AG10803 (cell line): ENCODE measurements around the gene SGCD.

Experiments
- DNase-seq: peaks from one replicate; pipeline ENCODE4 v3.0.0; 2010; ENCODE audit warnings: low read depth
- H3K4me3 ChIP-seq: 2 replicates; pipeline ENCODE4 v1.5.1; 2011; ENCODE audit warnings: mild to moderate bottlenecking, low read length, control low read depth
- TF ChIP-seq, protein P1 (sequence below): conservative IDR thresholded peaks from 2 replicates; pipeline ENCODE4 v1.5.1; 2011; ENCODE audit warnings: mild to moderate bottlenecking, low read length, control low read depth, inconsistent platforms

The SGCD gene

DNA sequence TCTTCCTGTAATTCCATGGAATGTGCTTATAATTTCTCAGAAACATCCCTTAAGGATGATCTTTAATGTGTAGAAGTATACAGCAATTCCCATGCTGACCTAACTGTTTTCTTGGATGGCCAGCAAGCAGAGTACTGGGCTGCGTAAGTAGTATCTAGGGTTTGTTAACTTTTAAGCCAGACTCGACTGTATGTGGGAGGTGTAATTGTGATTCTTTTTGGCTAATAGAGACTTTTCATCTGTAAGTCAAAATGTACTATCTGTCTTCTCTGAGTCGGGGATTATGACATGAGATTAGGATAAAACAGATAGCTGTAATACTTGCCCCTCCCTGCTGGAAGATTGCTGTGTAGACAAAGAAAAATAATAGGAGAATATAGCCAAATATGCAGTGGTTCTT lies 169.3 kb downstream of the SGCD start:
- TF ChIP-seq, protein P1, sequence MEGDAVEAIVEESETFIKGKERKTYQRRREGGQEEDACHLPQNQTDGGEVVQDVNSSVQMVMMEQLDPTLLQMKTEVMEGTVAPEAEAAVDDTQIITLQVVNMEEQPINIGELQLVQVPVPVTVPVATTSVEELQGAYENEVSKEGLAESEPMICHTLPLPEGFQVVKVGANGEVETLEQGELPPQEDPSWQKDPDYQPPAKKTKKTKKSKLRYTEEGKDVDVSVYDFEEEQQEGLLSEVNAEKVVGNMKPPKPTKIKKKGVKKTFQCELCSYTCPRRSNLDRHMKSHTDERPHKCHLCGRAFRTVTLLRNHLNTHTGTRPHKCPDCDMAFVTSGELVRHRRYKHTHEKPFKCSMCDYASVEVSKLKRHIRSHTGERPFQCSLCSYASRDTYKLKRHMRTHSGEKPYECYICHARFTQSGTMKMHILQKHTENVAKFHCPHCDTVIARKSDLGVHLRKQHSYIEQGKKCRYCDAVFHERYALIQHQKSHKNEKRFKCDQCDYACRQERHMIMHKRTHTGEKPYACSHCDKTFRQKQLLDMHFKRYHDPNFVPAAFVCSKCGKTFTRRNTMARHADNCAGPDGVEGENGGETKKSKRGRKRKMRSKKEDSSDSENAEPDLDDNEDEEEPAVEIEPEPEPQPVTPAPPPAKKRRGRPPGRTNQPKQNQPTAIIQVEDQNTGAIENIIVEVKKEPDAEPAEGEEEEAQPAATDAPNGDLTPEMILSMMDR = no peak
- DNase-seq = no peak
- H3K4me3 ChIP-seq = no peak overlapping the region

DNA sequence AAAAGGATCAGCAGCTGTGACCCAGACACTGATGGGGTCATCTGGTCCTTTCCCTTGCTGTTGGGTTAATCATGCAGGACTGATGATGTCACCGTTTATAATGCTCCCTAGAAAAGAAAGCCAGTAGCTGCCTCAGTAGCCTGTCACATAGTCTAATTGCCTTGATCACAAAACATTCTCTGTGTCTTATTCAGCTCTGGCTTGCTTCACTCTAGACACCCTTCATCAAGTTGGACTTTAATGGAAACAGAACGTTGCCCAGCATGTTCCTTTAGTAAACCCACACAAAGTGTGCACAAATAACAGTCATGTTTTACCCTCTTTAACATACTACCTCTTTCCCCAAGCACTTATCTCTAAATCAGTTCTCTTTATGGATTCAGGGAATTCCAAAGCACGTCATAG lies 170.8 kb downstream of the SGCD start:
- DNase-seq = peak; percentile 50
- H3K4me3 ChIP-seq = no peak overlapping the region
- TF ChIP-seq, protein P1 = no peak

DNA sequence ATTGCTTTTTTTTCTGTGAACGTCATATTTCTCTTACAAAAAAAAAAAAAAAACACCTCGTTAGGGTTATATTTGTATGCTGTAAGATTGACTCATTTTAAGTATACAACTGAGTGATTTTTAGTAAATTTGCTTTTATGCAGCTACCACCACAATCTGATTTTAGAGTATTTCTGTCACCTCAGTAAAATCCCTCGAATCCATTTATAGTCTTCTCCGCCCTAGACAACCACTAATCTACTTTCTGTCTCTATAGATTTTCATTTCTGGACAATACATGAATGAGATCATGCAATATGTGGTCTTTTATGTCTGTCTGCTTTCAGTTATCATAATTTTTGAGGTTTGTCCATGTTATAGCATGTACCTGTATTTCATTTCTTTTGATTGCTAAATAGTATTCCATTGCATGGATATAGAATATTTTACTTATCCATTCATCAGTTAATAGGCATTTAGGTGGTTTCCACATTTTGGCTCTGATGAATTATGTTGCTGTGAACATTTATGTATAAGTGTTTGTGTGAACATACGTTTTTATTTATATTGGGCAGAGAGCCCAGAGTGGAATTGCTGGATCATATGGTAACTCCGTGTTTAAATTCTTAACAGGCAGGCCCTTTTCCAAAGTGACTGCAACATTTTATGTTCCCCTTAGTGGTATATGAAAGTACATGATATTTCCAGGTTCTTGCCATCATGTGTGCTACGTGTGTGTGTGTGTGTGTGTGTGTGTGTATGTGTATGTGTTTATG lies 171.4 kb downstream of the SGCD start:
- TF ChIP-seq, protein P1 = no peak
- DNase-seq = no peak
- no peak overlapping the region for H3K4me3 ChIP-seq

DNA sequence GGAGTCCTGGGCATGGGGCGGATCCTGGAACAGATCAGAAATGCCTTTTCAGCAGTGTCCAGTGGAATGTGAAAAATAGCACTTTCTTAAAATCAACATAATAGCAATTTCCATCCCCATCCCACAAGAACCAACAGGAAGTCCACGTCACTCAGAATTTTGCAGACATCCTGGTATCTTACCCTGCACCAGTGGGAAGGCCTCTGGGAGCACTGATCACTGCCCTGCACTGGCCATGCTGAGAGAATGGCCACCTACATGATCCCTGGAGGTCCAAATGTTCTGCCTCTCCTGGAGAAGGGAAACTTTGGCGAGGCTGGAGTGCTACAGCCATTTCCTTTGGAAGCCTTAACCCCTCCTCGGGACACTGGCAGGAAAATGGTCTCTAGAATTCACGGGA lies 173.8 kb downstream of the SGCD start:
- DNase-seq = no peak
- TF ChIP-seq, protein P1 = no peak
- no peak overlapping the region for H3K4me3 ChIP-seq

DNA sequence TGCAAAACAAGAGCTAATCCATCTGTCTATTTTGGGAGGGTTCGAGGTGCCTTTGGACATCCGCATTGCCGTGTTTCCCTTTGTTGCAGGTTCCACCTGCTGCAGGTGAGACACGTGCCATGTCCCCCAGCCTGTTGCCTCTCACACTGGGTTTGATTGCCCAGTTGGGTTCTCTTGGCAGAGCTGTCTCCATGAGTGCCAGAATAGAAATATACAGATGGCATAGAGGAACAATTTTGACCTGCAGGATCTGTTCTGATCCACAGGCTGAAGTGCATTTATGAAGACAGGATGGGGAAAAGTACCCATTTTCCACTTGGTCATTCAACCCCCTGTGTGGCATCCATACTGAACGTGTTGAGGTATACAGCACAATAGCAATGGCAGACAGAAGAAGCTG lies 178.1 kb downstream of the SGCD start:
- no peak for DNase-seq
- no peak overlapping the region for H3K4me3 ChIP-seq
- TF ChIP-seq, protein P1 = no peak

DNA sequence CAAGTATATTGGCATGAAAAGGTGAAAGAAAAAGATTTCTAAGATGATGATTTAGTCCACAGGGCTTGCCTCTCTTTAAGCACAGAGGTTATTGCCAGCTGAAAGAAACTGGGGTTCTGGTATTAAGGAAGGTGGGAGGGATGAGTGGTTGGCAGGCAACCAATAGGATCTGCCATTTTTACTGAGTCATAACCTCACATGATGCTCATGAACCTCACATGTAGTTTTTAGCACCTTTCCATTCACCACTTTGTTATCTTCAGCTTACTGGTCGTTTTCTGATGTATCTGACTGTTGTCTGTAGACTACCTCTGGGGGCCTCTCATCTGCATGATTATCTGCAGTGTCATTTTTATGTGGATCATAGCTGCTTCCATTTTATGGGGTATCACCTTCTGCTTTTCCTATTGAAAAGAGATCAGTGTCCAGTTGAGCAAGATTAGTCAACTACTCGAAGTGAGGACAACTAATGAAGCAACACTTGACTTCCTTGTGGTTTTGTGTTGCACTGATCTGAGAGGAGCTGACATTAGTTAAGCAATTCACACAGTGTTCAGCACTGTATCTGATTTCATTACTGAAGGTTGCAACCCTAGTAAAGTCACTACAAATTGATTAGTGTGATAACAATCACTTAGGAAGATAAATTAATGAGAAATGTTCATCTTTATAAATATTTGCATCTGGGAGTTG lies 186.3 kb downstream of the SGCD start:
- peak; percentile 46 for DNase-seq
- no peak overlapping the region for H3K4me3 ChIP-seq
- TF ChIP-seq, protein P1 = no peak

DNA sequence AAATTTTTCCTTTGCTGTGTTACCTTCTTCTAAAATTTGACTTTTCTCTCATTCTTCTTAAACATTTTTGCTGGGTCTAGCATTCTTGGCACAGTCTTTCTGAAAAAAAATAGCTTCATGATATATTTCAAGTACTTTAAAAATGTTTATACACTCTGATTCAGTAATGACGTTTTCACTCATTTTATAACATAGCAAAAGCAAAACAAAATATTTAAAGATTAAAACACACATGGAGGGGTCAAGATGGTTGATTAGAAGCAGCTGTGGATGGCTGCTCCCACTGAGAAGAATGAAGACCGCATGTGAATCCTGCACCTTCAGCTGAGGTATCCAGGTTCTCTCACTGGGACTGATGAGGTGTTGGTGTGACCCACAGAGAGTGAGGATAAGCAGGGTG lies 188.2 kb downstream of the SGCD start:
- TF ChIP-seq, protein P1 = no peak
- H3K4me3 ChIP-seq = no peak overlapping the region
- no peak for DNase-seq
